ENCODE data around the gene PPM1A. TPM values are rescaled to one million over a fixed set of nuclear protein-coding genes. Genes with fewer than 3 reads are reported as not detected.

The PPM1A gene
- total and polyA plus RNA-seq, 2 of the 13 experiments (the other 11 are each of a cell fraction or from before 2014, with no cell fraction given), result 23.3 to 29.8 TPM

GRCh38 chr14:60275932-60276331 is 26.9 kb downstream of the PPM1A start (continued):
- TF ChIP-seq REST (IDR thresholded peaks at IDR 0.05; ENCODE audit: borderline replicate concordance in 1 of 2, low read depth in 1 of 2, low read length in 2 of 2) (no peak), ZNF10 (CRISPR knock-in tag; IDR thresholded peaks at IDR 0.05; ENCODE audit: borderline replicate concordance, low read depth) (no peak), MXD4 (CRISPR knock-in tag; IDR thresholded peaks at IDR 0.05) (no peak), ZNF7 (CRISPR knock-in tag; IDR thresholded peaks at IDR 0.05) (no peak), ZNF501 (CRISPR knock-in tag; IDR thresholded peaks at IDR 0.05) (no peak), ZIK1 (CRISPR knock-in tag; IDR thresholded peaks at IDR 0.05; ENCODE audit: borderline replicate concordance, low read depth) (no peak), TBX2 (CRISPR knock-in tag; IDR thresholded peaks at IDR 0.05; ENCODE audit: borderline replicate concordance) (no peak), ZNF83 (CRISPR knock-in tag; IDR thresholded peaks at IDR 0.05; ENCODE audit: borderline replicate concordance) (no peak), ATF6 (CRISPR knock-in tag; conservative IDR thresholded peaks at IDR 0.05) (no peak), ERF (CRISPR knock-in tag; IDR thresholded peaks at IDR 0.05) (no peak), SSRP1 (CRISPR knock-in tag; IDR thresholded peaks at IDR 0.05) (no peak), PLRG1 (conservative IDR thresholded peaks at IDR 0.05) (no peak)
